HFF-Myc (cell line): ENCODE data around the gene AFM.
A peak's percentile ranks its signal among the peaks of the same experiment; 100 is the strongest.

ENCODE experiments used
- DNase-seq: peaks from one replicate; pipeline ENCODE4 v3.0.0-alpha.2; 2011; ENCODE audit warnings: low read depth; ENCODE audit errors: extremely low read depth
- H3K4me3 ChIP-seq: replicated peaks from 2 replicates; pipeline ENCODE4 v1.5.1; 2011; ENCODE audit warnings: low read depth, mild to moderate bottlenecking, control low read depth, low read length
- CTCF ChIP-seq: IDR thresholded peaks from 2 replicates; pipeline ENCODE4 v1.5.1; 2012; ENCODE audit warnings: mild to moderate bottlenecking, low read depth, low read length, control low read depth; ENCODE audit errors: missing control alignments

Gene AFM

DNA sequence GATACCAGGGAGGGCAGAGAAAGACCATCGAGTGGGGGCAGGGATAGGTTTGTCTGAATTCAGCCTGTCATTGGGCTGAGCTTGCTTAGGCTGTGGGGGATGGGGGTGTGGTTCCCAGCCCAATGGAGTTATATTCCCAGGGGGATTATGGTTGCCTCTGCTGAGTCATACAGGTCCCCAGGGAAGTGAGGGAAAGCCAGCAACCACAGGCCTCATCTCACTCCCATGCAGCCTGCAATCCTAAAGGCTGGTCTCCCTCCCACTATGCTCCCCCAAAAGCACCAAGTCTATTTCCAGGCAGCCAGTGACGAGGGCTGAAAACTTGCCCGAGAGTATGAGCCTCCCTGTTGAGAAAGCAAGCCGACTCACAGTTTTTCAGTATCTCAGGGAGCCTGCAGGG, 39.3 kb downstream of the AFM start:
- no peak overlapping the region for H3K4me3 ChIP-seq
- DNase-seq = peak; percentile 3
- TF ChIP-seq CTCF = no peak

- DNase-seq = no peak
- no peak overlapping the region for H3K4me3 ChIP-seq
Measured at GRCh38 chr4:73523126-73523525, 41.6 kb downstream of the AFM start.

DNA sequence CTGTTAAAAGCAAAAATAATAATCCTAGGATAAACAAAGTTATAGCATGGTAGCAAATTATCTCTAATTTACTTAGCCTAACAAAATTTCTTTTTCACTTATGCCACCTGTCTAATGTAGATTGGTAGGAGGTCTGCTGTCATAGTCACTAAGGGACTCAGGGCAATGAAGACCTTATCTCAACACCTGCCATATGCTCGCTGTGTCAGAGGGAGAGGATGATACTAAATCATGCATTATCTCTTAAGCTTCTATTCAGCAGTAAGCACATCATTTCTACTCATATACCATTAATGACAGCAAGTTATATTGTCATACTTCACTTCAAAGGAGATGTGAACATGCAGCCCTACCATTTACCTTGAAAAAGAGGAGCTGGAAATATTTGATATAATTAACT, 44.1 kb downstream of the AFM start:
- no peak for DNase-seq
- H3K4me3 ChIP-seq = no peak overlapping the region
- TF ChIP-seq CTCF = no peak

More at GRCh38 chr4:73523126-73523525, 41.6 kb downstream of the AFM start:
- TF ChIP-seq CTCF = no peak

- H3K4me3 ChIP-seq = no peak overlapping the region
- DNase-seq = no peak
- no peak for TF ChIP-seq CTCF
Measured at GRCh38 chr4:73527196-73527595, 45.7 kb downstream of the AFM start.

- TF ChIP-seq CTCF = no peak
- H3K4me3 ChIP-seq = no peak overlapping the region
- DNase-seq = no peak
Measured at GRCh38 chr4:73528171-73528570, 46.6 kb downstream of the AFM start.

- TF ChIP-seq CTCF = no peak
- no peak for DNase-seq
- no peak overlapping the region for H3K4me3 ChIP-seq
Measured at GRCh38 chr4:73533515-73534422, 52.2 kb downstream of the AFM start.
